ENCODE measurements around the gene PRR9.

Gene PRR9

GRCh38 chr1:153253693-153254092, 36.3 kb downstream of the PRR9 start:
- no peak for TF ChIP-seq CTCF (IDR thresholded peaks at IDR 0.05; ENCODE audit: low read depth, low read length)
- DNase-seq (ENCODE audit: low read depth, low spot score) = no peak
- in situ Hi-C loops (cut with HindIII; ENCODE audit: low sequenced_read_pairs) = no loop called here
- H3K4me3 ChIP-seq (ENCODE audit: low read depth, low read length) = no peak overlapping the region

GRCh38 chr1:153259387-153259786, 42.0 kb downstream of the PRR9 start, which contains the start of gene LORICRIN:
TSS of gene LORICRIN (plus strand) at chr1:153259687. CDS start at chr1:153260950, 1,263 bp downstream.
- in situ Hi-C loops (cut with HindIII; ENCODE audit: low sequenced_read_pairs) = no loop called here
- no peak for TF ChIP-seq CTCF (IDR thresholded peaks at IDR 0.05; ENCODE audit: low read depth, low read length)
- no peak for DNase-seq (ENCODE audit: low read depth, low spot score)
- no peak within 1 kb of the TSS for H3K4me3 ChIP-seq (ENCODE audit: low read depth, low read length)

- in situ Hi-C loops (cut with HindIII; ENCODE audit: low sequenced_read_pairs) = no loop called here
Observed at GRCh38 chr1:153260585-153261280, 43.3 kb downstream of the PRR9 start.

GRCh38 chr1:153261281-153262069, 44.1 kb downstream of the PRR9 start:
- peak overlapping the region; percentile 6 for H3K4me3 ChIP-seq (ENCODE audit: low read depth, low read length)
- in situ Hi-C loops (cut with HindIII; ENCODE audit: low sequenced_read_pairs) = no loop called here
- TF ChIP-seq CTCF (IDR thresholded peaks at IDR 0.05; ENCODE audit: low read depth, low read length) = no peak
- DNase-seq (ENCODE audit: low read depth, low spot score) = peak; percentile 9

More at GRCh38 chr1:153260585-153261280, 43.3 kb downstream of the PRR9 start:
- DNase-seq (ENCODE audit: low read depth, low spot score) = no peak
- H3K4me3 ChIP-seq (ENCODE audit: low read depth, low read length) = no peak overlapping the region
- TF ChIP-seq CTCF (IDR thresholded peaks at IDR 0.05; ENCODE audit: low read depth, low read length) = no peak

GRCh38 chr1:153262070-153262366, 44.6 kb downstream of the PRR9 start:
- no peak for DNase-seq (ENCODE audit: low read depth, low spot score)
- H3K4me3 ChIP-seq (ENCODE audit: low read depth, low read length) = no peak overlapping the region
- in situ Hi-C loops (cut with HindIII; ENCODE audit: low sequenced_read_pairs) = no loop called here
- TF ChIP-seq CTCF (IDR thresholded peaks at IDR 0.05; ENCODE audit: low read depth, low read length) = no peak

- in situ Hi-C loops (cut with HindIII; ENCODE audit: low sequenced_read_pairs) = no loop called here
- no peak for TF ChIP-seq CTCF (IDR thresholded peaks at IDR 0.05; ENCODE audit: low read depth, low read length)
- no peak overlapping the region for H3K4me3 ChIP-seq (ENCODE audit: low read depth, low read length)
- DNase-seq (ENCODE audit: low read depth, low spot score) = no peak
Observed at GRCh38 chr1:153262462-153263157, 45.2 kb downstream of the PRR9 start.

Data from astrocyte of the spinal cord (primary cell).